Ammon's horn (tissue), 1 donor: ENCODE measurements around the gene KAZN.
A peak's percentile ranks its signal among the peaks of the same experiment; 100 is the strongest.

ENCODE experiments used
- DNase-seq: peaks from one replicate; pipeline ENCODE4 v3.0.0-alpha.2; 2016; ENCODE audit warnings: low spot score

The KAZN gene

DNA sequence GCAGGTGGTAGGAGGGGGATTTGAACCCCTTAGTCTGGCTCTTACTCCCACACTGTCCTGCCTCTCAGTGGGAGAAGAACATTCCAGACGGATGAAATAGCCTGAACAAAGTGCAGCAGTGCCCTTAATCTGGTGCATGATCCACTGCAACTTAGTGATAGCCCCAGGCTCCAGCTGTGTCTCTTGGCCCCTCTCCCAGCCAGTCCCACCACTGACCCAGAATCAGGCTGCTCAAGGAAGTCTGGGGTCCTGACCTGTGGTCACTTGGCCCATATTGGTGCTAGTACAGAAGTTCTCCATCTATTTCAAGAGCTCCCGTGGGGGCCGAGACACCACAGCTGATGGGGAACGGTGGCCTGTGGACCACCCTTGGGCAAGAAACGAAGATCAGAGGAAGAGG, 255.0 kb downstream of the KAZN start:
- no peak for DNase-seq

DNA sequence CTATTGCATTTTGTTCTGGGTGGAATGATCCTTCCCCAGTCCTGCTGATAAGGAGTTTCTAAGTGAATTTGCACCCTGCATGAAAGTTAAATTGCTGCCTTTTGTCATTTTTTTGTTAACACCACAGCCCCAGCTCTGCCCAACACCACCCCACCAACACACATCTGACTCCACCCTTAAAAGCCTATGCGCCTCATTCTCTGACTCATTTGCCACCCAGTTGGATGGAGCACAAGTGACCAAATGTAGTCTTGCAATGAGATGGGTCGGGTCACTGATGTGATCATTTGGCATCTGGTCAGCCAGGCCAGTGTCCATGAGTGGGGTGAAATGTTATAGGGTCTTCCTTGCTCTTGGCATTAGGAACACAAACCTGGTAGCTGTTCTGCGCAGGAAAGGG, 256.8 kb downstream of the KAZN start:
- DNase-seq, result no peak

DNA sequence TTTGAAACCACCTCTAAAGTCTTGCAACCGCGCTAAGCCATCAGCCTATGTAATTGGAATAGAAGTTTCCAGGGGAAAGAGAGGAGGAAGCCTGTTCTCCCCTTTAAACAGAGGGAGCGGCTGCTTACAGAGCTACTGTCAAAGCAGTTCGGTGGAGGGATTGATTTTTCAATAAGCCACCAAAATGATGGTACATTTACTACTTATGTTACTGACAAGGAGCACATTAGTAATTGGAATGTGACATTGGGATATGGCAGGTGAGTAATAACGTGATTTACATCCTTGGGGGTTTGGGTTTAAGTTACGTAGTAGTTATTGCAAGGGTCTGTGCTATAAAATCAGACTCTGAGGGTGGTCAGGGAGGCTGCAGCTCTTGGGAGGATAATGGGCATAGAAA, 257.3 kb downstream of the KAZN start:
- no peak for DNase-seq

DNA sequence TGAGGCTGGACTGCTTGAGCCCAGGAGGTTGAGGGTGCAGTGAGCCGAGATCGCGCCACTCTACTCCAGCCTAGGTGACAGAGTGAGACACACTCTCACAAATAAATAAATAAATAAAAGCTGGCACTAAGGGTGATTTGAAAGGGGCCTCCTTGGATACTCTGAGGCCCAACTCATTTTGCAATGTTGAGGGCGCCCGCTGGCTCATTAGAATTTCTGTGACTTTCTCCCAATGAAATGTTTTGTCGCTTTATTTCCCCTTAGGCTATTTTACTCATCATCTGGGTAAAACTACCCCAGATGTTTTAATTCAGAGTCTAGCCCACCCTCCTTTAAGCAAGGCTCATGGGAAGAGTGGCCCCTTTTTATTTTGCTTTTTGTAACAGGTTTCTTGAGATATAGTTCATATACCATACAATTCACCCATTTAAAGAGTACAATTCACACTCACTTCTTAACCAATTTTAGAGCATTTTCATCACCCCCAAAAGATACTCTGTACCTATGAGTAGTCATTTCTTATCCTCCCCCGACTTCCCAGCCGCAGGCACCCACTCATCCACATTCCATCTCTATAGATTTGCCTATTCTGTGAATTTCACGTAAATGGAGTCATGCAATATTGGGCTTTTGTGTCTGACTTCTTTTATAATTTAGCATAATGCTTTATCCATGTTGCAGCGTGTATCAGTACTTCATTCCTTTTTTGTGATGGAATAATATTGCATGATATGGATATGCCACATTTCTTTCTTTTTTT, 259.1 kb downstream of the KAZN start:
- no peak for DNase-seq

DNA sequence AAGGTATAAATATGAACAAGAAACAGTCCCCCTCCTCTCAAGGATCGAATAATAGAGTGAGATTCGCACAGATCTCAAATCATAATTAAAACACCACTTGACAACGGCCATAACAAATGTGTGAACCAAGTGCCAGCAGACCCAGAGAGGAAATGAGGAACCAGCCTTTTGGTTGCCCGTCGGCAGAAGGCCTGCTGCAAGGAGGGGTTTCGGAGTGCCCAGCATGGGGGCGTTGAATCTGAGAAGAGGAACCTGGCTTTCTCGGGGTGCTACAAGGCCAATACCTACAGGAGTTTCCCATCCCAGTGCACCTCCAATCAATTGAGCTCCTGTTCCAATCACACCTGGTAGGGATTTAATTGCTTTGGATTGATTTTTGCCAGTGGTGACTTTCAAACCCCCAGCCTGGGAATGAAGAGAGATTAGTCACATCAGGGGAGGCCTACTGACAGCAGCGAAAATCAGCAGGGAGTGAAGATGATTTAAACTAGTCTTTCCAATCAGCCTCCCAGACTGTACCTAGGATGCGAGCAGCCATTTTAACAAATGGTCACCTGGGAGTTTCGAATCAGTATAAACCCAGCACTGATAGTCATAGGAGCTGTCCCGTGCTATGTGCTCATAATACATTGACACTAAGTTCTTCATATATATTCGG, 263.8 kb downstream of the KAZN start:
- no peak for DNase-seq

DNA sequence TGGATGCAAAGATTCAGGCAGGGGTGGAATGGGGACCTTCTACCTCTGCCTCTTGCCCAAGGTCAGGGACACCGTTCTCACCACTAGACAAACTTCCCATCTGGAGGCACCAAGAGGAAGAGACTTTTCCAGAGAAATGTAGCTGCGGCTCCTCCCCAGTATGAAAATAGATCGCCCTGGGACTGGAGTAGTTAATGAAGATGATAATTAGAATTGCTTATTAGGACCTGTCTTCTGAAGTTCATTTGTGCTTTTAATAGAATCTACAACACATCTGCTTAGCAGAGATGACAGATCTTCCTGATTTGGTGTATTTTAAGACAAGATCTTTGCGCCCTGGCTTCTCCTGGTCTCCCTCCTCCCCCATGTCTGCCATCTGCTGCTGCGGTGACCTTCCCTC, 266.6 kb downstream of the KAZN start:
- no peak for DNase-seq

DNA sequence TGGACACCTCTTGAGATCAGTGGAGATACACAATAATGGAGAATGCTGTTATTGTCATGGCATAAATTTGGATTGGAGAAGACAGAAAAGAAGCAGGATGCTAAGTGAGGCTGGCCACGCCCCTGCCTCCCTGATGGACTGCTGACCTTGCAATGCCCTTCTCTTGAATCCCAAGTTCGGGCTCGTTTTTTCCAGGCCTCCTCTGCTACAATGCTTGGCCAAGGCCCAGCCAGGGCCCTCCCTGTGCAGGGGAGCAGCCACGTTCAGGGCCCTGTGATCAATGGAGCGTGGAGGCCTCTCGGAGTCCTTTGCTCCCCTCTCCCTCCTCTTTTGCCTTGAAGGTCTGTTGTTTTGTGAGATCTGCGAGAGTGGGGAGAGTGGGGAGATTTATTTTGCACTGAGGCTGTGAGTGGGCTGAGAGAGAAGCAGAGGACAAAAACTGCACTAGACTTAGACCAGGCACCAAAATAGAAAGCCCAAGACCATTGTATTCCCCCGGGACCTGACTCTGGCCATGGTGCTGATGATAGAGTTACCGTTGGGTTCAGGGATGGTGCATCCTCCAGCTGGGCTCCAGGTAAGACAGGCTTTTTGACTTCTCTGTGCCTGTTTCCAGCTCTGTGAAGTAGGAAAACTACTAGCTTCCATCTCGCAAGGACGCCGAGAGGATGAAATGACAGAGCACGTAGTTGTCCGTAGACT, 268.6 kb downstream of the KAZN start:
- DNase-seq, result no peak

DNA sequence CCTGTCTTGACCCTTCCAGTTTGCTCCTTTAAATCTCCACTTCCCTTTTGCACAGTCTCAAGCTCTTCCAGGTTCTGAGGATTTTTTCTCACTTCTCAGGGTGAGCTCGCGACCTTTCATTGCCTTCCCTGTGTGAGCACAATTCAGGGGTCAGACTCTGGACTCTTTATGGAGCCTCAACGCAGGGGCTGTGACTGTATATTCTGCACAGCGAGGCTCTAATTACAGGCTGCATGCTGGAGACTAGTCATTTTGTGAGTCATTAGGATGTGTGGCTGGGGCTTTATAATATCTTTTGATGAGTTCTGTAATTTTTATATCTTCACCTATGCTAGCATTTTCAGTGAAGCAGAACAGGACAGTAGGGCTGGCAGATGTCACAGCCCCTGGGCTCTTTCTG, 270.7 kb downstream of the KAZN start:
- no peak for DNase-seq

DNA sequence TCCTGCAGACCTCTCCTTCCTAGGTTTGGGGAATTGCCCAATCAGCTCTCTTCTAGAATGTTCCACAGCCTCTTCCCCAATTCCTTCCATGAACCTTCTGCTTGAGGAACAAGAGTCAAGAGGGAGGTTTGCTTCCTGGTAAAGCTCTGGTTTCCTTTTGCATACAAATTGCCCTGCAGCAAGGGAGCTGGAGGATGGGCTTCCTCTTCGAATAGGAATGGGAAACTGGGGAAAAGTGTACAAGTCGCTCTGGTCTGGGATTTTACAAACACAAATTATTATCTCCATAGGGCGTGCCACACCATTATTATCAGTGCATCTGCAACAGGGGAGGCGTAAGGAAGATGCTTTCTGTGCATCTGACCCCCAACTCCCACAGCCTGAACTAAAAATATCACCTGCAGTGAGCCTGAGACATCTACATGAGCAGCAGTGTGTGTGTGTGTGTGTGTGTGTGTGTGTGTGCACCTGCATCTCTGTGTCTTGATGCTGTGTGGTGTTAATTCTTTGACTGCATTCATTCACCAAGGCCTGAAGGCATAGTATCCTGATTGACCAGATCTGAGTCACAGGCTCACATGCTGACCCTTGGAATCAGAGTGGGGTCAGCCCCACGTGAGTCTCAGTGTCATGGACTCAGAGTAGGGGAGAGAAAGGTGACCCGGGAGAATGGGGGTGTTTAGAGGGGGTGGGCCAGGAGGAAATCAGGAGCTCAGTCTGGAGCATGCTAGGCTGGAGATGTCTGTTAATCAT, 272.9 kb downstream of the KAZN start:
- DNase-seq, result no peak

DNA sequence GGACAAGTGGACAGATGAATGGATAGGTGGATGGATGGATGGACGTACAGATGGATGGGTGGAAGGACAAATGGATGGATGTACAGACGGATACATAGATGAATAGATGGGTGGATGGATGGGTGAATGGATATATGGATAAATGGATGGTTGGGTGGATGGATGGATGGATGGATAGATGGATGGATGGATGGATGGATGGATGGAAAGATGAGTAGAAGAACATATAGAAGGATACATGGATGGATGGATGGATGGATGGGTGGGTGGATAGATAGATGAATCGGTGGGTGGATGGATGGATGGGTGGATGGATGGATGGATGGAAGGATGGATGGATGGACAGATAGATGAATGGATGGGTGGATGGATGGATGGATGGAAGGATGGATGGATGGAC, 274.3 kb downstream of the KAZN start:
- DNase-seq, result no peak

DNA sequence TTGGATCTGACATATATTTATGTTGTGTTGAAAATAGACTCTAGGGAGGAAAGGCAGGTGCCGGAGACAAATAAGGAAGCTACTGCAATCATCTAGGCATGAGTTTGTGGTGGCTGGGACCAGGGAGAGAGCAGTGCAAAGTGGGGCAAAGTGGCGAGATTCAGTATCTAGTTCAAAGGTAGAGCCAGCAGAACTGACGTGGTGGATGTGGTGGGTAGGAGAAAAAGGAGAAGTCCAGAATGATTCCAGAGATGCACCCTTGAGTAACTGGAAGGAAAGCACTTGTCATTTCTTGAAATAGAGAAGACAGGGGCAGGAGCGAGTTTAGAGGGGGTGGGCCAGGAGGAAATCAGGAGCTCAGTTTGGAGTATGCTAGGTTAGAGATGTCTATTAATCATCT, 275.2 kb downstream of the KAZN start:
- no peak for DNase-seq

DNA sequence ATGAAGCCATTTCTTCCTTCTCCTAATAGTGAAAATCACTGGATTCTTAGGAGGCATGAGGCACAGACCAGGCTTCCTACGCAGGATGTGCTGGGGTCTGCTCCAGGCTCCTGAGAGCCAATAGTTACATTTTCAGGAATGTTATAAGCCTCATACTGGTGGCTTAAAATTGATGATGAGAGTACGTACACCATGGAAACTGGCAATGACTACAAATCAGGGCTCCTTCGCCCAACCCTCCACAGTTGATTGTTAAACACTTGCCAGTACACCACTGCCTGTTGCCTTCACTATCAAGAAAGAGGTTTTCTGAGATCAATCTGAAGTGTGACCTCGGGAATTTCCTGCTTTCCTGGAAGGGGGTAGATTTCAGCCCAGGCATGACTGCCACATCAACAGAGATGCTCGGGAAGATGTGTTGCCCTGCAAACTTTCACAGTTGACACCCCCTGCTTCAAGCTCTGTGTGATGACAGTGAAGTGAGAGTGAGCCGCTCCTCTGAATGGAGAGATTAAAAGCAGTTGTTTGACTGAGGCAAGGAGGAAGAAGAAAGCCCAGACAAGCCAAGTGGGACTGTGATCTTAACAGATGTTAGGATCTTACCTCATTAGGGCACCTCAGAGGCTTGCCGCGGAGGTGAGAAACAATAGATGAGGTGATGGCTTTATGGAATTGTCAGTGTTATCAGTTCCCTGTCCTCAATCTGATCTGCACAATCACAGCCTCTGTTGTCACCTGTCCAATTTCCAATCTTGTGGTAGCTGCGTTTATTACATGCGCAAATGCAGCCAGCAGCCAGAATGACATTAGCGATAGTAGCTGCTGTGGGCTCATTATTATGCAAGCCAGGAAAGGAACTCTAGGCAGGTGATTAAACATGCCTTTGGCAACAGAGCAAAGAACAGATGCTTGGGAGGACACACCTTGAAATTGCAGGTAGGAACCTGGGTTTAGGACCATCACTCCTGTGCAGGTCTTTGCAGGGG, 277.3 kb downstream of the KAZN start:
- DNase-seq, result no peak

DNA sequence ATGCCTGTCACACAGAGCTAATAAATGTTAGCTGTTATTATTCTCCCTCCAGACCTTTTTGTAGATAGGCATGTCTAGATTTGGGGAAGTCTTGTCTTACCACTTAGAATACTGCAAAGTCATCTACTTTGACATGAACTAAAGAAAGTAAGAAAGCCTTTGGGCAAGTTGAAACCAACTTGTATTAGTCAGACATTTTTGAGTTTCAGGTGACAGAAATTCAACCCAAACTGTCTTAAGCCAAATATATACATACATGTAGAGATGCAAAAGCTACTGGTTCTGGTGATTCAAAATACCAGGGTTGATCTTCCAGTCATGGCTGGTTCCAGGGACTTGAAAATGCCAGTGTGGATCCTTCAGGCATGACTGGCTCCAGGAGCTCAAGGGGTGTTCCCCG, 278.3 kb downstream of the KAZN start:
- DNase-seq, result no peak

DNA sequence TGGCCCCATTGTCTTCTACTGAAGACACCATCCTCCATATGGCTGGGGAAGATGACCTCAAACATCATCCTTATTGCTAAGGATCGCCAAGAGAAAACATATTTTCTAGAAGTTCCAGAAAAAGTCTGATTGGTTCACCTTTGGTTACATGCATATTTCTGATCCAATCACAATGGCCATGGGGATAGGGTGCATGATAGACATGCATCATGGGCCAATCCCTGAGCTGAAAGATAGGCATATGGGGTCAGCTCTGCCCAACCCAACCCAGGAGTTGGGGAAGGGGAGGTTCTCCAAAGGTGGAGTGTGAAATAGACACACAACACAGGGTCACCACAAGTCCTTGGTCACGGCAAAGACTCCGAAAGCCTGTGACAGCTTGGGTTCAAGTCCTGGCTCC, 278.7 kb downstream of the KAZN start:
- no peak for DNase-seq

DNA sequence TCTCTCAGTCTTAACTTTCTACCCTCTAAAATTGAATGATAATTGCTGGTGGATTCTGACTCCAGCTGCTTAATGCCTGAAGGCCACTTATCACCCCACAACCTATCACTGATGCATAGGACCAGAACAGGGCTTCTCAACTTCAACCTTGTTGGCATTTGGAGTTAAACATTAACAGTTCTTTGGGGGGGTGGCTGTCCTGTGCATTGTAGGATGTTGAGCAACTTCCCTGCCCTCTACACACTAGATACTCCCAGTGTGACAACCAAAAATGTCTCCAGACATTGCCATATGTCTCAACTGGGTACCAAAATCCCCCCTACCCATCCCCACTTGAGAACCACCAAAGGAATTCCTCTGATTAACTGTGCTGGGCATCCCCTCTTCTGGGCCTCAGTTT, 279.6 kb downstream of the KAZN start:
- no peak for DNase-seq

DNA sequence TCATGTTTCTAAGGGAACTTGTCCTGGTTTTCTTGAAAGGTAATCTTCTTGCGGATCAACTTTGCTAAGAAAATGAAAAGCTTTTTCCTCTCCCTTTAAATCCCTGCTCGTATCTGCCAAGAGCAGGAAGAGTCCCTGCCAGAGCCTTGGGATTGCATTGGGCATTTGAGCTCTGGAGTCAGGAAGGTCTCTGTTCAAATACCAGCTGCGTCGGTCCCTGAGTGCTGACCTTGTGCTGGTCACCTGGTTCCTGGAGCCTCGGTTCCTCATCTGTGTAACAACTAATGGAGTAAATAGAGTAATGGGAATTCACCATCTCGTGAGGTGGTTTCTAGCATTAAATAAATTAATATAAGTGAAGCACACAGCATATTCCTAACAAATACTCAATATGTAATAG, 280.5 kb downstream of the KAZN start:
- DNase-seq, result no peak

DNA sequence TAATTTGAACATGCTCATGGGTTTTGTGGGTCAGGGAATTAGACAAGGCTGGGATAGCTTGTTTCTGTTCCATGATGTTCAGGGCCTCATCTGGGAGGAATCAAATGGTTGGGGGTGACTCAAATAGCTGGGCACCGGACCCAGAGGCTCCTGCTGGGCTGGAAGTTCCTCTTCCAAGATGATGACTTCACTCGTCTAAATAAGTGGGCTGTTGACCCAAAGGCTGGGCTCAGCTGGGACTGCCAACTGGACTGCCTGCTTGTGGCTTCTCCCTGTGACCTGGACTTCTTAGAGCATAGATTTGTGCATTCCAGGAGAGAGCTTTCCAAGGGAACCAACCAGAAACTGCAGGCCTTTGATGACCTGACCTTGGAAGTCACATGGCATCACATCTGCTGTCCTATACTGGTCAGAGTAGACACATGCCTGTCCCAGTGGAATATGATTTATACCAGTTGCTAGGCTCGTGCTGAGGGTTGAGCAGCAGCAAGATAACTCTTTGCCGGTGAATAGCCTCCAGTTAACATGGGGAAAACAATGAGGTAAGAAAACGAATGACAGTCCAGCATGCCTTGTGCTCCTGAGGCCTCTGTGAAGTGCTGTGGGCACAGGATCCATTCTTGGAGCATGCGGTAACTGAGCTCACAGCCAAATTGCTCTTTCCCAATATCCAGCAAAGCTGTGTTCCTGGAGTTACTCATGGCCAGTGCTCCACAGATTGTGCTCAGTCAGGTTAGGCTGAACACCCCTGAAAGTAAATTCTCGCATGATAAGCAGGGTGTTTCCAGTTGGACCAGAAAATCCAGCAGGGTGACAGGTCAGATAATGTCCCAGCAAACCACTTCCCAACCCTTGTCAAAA, 282.2 kb downstream of the KAZN start:
- DNase-seq, result peak; percentile 14

DNA sequence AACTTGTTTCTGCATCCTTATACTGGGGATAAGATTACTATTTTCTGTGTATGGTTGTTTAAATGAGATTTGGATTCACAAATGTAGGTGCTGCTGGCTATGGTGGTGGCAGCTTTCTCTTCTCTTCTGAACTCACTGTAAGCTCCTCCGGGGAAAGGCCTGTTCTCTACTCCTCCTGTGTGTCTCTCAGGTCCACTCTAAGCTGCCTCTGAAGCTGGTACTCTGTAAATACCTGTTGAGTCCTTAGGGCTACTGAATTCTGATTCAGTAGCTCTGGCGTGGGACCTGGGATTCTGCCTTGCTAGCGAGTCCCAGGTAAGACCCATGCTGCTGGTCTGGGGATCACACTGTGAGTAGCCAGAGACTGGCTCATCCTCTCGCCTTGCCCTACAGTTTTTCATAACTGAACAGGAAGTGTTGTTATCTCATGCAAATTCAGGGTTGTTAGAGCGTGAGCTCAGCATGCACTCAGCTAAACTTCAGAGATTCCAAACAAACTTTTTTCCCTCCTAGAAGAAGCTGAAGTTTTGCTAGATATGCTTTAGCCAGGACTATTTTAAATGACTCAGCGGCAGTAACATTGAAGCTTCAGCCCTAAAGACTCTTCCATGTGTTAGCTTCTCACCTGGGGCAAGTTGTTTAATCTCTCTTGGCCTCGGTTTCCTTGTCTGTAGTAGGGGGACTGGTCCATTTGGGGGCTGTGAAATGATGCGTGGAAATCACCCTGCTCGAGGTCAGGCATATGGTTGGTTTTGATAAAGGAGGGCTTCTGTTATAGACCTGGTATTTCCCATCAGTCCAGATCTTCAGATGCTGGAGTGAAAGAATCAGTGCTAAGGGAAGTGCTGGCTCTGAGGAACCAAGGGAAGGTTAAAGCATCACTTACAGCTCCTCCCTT, 283.5 kb downstream of the KAZN start:
- no peak for DNase-seq

DNA sequence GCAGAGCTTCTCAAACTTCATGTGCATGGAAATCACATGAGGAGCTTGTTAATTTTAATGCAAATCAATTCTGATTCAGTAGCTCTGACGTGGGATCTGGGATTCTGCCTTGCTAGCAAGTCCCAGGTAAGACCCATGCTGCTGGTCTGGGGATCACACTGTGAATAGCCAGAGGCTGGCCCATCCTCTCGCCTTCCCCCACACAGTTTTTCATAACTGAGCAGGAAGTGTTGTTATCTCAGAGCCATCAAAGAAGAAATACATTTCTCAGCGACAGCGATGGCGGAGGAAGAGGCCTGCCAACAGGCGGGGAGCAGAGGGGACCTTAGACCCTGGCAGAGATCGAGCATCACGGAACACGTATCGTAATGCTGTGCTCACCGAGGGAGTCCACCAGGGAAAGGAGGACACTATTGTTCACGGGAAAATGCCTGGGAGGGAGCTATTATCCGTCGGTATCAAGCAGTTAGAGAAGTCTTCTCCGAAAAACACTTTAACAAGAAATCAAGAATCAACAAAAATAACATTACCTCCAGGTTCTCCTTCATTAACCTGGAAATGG, 286.2 kb downstream of the KAZN start:
- DNase-seq, result no peak
